ENCODE data around the gene UGT1A4.

Gene UGT1A4

DNA sequence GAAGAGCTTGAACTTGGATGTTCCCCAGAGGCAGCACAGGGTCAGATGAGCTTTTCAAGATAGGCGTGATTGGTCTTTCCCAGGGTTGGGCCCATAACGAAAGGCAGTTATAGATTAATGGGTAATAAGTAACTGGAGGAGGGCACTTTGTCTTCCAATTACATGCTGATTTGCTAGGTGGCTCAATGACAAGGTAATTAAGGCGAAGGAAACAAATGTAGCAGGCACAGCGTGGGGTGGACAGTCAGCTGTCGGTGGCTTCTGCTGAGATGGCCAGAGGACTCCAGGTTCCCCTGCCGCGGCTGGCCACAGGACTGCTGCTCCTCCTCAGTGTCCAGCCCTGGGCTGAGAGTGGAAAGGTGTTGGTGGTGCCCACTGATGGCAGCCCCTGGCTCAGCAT is at the start of gene UGT1A4:
Gene UGT1A4, plus strand, starts transcription at position 185 of the 400 bp plus-strand sequence. Its CDS starts 85 bp downstream, at position 270.
- DNase-seq, result no peak

DNA sequence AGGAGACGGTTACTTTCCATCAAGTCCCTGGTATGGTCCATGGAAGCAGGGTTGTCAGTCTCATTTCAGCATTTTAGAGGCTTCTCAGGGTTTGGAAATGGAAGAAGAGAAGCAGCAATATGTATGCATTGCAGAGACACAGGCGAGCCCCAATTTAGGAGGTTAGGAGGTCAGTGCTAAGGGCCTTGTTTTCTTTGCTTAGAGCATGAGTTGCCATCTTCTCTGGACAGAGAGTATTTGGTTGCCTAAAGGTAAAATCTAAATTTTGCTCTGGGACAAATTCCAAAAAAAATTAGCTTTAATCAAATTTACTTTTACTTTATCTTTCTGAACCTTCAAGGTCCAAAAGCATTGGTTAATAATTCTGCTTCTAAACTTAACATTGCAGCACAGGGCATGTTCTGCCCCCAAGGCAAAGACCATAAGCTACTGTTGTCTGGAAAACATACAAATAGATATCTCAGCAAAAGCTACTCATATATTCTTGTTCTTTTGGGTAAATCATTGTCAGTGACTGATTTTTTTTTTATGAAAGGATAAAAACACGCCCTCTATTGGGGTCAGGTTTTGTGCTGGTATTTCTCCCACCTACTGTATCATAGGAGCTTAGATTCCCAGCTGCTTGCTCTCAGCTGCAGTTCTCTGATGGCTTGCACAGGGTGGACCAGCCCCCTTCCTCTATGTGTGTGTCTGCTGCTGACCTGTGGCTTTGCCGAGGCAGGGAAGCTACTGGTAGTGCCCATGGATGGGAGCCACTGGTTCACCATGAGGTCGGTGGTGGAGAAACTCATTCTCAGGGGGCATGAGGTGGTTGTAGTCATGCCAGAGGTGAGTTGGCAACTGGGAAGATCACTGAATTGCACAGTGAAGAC is 47.0 kb upstream of the UGT1A4 start, which contains the start of gene UGT1A9:
Gene UGT1A9, plus strand, starts transcription at position 609 of the 872 bp plus-strand sequence. Its CDS starts 37 bp downstream, at position 646.
- DNase-seq, result no peak

GRCh38 chr2:233672886-233673285 is 45.6 kb upstream of the UGT1A4 start:
- DNase-seq, result no peak

GRCh38 chr2:233673896-233674295 is 44.6 kb upstream of the UGT1A4 start:
- no peak for DNase-seq

GRCh38 chr2:233674314-233674713 is 44.2 kb upstream of the UGT1A4 start:
- no peak for DNase-seq

GRCh38 chr2:233674995-233675394 is 43.5 kb upstream of the UGT1A4 start:
- no peak for DNase-seq

- no peak for DNase-seq
Measured at GRCh38 chr2:233676046-233676445, 42.5 kb upstream of the UGT1A4 start.

DNA sequence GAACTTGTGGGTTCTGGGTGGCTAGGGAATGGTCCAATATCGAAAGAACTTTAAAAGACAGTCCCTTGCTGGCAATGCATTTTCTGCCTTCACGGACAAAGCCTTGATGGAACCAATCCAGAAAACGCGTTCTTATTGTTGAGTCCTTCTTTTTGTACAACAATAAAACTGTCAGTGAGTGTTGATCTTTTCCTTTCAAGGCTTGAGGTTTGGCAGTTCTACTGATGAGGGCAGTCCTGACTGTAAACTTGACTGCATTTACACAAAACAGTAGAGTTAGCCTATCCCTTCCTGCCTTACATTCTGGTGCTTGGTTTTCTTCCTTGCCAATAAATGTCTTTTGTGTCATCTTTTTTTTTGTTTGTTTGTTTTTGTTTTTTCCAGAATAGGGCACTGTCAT is 39.3 kb upstream of the UGT1A4 start:
- DNase-seq, result no peak

- DNase-seq, result no peak
Measured at GRCh38 chr2:233680361-233681045, 38.0 kb upstream of the UGT1A4 start.

DNA sequence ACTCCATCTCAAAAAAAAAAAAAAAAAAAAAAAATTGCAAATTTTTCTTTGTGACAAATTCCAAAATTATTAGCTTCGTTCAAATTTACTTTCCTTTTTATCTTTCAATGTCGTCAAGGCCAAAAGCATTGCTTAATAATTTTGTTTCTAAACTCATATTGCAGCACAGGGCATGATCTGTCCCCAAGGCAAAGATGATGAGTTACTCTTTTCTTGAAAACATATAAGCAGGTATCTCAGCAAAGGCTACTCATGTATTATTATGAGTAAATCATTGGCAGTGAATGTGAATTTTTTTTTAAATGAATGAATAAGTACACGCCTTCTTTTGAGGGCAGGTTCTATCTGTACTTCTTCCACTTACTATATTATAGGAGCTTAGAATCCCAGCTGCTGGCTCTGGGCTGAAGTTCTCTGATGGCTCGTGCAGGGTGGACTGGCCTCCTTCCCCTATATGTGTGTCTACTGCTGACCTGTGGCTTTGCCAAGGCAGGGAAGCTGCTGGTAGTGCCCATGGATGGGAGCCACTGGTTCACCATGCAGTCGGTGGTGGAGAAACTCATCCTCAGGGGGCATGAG is 36.9 kb upstream of the UGT1A4 start, which contains the start of gene UGT1A7:
Gene UGT1A7, plus strand, starts transcription at position 381 of the 579 bp plus-strand sequence. Its CDS starts 37 bp downstream, at position 418.
- no peak for DNase-seq

- no peak for DNase-seq
Measured at GRCh38 chr2:233684640-233685039, 33.9 kb upstream of the UGT1A4 start.

DNA sequence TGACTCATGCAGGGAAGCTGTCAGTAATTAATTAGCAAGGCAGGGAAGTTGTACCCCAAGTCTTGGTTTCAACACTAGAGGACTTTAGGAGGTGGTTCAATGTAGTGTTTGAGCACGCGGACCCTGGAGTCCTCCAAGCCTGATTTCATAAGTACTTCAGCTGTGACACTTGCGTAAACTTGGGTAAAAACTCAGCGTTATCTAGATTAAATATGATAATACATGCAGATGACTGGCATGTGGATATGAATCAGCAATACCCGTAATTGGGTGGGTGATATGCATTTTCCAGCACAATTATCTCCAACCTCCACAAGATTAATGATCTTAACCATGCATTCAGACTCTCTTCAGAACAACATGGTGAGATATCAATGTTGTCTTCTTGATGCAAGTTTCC is 31.6 kb upstream of the UGT1A4 start:
- DNase-seq, result peak; percentile 85

DNA sequence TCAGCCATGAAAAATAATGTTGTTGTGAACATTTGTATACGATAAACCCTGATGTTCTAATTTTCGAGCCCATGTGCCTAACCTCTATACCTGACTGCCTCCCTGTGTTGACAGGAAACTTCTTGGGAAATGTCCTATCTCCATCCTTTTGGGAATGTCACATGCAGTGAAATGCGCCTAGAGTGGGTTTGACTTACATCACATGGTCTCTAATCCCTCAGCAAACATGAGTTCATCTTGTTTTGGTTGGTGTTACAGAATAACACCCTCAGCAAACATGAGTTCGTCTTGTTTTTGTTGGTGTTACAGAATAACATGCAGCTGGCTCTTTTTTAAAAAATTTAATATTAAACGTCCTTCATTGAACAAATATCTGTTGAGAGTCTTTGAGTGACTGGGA is 30.2 kb upstream of the UGT1A4 start:
- no peak for DNase-seq

- DNase-seq, result no peak
Measured at GRCh38 chr2:233689031-233689430, 29.5 kb upstream of the UGT1A4 start.

- DNase-seq, result no peak
Measured at GRCh38 chr2:233689501-233689900, 29.0 kb upstream of the UGT1A4 start.

- no peak for DNase-seq
Measured at GRCh38 chr2:233690444-233690843, 28.1 kb upstream of the UGT1A4 start.

DNA sequence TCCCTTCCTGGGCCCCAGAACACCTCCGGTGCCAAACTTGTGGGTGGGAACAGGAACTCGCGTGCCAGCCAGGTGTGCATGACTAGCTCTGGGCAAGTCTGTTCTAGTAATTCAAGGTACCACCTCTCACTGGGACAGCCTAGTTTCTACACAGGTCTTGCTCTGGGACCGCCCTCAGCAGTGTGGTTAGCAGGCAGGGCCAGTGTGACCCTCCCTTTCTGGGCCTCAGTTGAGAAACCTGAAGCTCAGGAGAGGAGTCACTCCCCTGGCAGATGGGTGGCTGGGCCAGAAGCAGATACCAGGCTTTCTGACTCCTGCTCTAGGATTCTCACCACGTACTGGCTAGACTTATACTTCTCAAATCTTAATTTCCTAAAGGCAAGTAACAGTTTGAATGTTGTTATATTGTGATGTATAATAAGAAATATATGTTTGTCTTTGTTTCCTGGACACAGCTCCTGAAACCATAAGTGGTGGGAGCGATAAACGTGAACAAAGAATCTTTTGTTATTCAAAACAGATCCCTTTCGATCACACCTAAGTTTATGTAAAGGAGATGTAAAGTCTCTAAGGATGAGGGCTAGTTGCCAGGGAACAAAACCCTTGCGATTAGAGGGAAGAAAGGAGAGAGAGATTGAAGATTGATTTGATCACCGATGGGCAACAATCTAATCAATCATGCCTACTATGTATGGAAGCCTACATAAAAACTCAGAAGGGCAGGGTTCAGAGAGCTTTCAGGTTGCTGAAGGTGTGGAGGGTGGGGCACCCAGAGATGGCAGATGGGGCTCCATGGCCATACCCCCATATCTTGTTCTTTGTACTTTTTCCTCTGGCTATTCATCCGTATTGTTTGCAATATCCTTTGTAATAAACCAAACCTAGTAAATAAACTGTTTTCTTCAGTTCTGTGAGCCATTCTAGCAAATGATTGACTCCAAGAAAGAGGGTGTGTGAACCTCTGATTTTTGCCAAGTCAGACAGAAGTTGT is 26.8 kb upstream of the UGT1A4 start:
- no peak for DNase-seq

DNA sequence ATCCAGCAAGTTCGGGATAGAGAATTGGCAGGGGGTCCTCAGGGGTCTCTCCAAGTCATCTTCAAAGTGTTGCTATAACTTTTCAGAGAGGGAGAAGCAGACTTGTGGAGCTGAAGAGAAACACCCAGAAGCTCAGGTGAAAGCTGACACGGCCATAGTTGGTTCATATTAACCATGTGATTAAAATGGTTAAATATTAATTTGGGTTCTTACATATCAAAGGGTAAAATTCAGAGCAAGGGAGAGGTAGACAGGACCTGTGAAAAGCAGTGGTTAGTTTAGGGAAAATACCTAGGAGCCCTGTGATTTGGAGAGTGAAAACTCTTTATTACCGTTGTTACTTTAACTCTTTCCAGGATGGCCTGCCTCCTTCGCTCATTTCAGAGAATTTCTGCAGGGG is 25.9 kb upstream of the UGT1A4 start, which contains the start of gene UGT1A6:
Gene UGT1A6, plus strand, starts transcription at position 243 of the 400 bp plus-strand sequence. Its CDS starts 115 bp downstream, at position 358.
- no peak for DNase-seq

DNA sequence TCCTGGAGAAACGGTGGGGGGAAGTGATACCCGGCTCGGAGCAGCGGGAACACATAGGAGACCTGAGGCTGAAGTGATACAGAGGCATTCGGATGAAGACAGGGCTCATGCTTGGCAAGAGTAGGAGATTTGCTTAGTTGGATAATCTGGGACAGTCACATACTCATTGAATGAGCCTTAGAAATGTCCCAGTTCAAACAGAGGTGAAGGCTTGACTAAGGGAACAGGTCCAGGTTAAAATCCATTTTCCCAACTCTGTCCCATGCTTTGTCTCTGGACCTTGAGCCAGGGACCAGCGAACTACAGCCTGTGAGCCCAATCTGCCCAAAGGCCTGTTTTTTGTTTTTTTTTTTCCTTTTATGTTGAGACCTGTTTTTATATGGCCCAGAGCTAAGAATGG is 24.6 kb upstream of the UGT1A4 start:
- DNase-seq, result no peak

DNA sequence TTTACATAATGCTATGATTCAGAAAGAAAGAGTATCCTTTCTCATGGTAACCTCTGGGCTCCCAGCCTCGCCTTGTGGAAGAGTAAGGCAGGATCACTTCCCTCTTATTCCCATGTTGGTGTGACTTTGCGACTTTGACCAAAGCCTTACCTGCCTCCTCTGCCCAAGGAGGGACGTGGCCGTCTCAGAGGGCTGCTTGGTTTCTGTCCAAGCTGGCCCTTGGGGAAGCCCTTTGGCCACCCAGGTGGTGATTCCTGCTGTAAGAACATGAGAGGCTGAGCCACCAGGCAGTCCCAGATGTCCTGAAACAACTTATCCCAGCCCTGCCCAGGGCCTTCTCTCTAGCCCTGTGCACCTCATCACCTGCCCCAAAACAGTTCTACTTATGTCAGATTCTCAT is 19.8 kb upstream of the UGT1A4 start:
- no peak for DNase-seq

DNA sequence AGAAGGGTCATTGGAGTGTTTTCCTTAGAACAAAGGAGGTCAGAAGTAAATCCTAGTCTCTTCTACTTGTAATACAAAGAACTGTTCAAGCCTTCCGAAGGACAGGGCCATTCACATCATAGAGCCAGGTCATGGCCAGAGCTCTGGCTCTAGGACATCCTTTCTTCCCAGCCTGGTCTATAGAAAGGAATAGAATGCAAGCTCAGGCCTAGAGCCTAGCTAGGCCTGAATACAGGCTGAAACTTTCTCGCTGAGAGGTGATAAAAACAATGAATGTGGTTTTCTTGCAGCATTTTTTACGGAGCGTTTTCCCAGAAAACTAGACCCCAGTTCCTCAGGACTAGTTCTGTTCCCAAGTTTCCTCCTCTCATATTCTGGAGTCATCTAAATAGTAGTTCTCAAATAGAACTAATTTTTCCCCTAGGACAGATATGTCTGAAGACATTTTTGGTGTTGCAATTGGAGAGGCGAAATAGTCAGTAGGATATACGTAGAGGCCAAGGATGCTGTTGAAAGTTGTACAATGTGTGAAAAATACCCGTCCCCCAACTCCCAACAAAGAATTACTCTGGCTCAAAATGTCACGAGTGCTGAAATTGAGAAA is 19.0 kb upstream of the UGT1A4 start:
- peak; percentile 47 for DNase-seq

Measured in GF-D8 (cell line).